Measurements from ENCODE around the gene HS3ST6.
"Not testable (repeated sequence)": the region's sequence is repeated elsewhere in the genome, so short reads cannot be mapped to it uniquely, and the experiment has no call there.

The HS3ST6 gene

DNA sequence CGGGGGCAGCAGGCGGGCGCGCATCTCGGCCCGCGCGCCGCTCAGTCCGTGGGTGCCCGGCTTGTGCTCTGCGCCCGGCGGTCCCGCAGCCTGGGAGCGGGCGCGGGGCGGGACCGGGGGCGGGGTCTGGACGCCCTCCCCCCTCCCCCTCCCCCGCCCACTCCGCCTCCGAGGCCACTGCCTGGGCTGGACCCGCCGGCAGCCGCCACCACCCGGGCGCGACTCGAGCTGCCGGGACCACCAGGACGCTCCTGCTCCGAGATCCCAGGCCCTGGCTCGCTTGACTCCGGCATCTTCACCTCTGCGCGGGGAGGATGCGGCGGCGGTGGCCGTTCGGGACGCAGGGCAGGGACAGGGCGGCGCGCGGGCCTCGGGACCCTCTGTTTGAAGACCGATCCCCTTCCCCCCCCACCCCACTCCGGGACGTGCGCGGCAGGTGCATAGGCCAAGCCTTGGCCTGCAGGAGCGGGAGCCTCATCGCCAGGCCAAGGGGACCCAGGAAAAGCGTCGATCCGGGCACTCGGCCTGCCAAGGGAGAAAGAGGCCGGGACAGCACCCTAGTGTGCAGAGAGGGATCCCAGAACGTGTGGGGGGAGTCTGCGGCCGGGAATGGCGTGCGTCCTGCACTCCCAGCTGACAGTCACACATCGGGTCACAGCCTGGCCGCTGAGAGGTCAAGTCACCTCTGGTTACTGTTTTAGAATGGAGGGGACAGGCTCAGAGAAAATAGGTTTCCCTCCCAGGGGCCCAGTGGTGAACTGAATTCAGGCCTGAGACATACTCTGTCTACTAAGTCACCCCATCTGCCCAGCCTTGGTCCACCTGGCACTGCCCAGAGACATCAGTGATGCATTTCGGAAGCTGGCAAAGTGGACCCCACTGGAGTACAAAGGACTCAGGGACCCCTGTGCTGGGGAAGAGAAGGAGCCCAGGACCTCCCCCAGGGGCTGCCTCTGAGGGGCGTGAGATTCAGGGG, at the start of gene HS3ST6:
HS3ST6 (minus strand) TSS at position 65 of the 976 bp plus-strand sequence. CDS start 92 bp downstream, outside the sequence.
- DNase-seq = no peak

DNA sequence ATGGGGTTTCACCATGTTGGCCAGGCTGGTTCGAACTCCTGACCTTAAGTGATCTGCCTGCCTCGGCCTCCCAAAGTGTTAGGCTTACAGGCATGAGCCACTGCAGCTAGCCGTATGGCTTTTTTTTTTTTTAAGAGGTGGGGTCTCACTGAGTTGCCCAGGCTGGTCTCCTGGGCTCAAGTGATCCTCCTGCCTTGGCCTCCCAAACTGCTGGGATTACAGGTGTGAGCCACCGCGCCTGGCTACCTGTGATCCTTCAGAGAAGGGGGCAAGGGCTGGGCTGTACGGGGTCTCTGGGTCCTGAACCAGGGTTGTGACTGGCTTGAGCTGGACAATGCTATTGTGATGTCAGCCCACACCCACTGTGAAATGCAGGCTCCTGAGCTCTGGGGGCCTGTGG, 48.2 kb upstream of the HS3ST6 start, which contains the start of gene RNF151:
RNF151 (plus strand) TSS at position 397 of the 400 bp plus-strand sequence. CDS start 26 bp downstream, outside the sequence.
- DNase-seq = no peak

DNA sequence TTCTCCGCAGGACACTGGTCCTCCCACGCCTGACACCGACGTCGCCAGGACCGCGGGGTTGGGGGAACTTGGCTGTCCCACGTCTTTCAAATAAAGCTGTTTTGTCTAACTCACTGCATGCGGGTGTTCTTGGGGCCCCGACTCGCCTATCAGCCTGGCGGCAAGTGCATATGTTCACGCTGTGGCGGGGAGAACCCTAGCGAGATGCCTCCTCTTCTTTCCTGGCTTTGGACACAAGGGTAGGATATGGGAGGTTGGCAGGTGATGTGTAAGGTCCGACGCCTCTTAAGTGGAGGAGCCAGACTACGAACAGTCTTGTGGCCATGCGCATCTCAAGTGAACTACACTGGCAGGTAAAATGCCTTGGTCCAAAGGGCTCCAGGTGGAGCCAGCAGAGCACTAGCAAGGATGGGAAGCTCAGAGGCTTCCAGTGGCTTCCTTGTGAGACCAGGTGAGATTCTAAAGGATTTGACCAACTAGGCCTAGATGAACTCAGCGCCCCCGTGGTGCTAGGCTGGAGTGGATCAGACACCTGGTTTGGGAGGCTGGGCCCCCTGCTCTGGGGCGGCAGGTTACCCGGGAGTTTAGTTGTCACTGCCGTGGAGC, 47.3 kb upstream of the HS3ST6 start:
- DNase-seq = no peak

- peak; percentile 69 for DNase-seq
These were observed 46.5 kb upstream of the HS3ST6 start, which contains the start of gene RPS2 for GRCh38 chr16:1964506-1965395. TSS of gene RPS2 (minus strand) at chr16:1964826. CDS start at chr16:1964625, 201 bp downstream.

DNA sequence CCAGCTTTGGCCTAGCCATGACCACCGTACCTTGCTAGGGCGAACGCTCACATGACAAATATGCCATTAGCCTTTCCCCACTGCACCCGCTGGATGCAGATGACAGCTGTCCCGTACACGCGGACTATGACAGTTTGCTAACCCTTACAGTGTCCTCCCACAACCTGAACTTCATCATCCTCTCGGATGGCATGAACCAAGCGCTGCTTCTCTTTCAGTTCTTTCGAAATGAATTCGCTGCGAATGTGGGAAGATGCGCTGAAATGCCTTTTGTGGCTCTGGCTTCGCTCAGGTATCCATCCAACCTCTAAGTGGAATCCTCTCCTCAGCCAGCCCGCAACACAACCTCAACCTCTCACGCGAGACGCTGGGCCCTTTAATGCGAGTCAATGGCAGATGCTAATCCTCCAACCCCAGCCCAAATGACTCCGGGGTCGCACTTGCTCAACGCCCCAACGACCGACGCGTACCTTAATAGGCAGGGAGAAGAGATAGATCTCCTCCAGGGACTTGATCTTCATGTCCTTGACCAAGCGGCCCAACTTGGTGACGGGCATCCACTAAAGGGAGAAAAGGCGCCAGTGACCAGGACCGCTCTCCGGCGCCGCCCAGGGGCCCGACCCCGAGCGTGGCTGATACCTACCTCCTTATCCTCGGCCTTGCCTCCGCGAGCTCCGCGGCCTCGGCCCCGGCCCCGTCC, 45.7 kb upstream of the HS3ST6 start:
- DNase-seq = no peak

DNA sequence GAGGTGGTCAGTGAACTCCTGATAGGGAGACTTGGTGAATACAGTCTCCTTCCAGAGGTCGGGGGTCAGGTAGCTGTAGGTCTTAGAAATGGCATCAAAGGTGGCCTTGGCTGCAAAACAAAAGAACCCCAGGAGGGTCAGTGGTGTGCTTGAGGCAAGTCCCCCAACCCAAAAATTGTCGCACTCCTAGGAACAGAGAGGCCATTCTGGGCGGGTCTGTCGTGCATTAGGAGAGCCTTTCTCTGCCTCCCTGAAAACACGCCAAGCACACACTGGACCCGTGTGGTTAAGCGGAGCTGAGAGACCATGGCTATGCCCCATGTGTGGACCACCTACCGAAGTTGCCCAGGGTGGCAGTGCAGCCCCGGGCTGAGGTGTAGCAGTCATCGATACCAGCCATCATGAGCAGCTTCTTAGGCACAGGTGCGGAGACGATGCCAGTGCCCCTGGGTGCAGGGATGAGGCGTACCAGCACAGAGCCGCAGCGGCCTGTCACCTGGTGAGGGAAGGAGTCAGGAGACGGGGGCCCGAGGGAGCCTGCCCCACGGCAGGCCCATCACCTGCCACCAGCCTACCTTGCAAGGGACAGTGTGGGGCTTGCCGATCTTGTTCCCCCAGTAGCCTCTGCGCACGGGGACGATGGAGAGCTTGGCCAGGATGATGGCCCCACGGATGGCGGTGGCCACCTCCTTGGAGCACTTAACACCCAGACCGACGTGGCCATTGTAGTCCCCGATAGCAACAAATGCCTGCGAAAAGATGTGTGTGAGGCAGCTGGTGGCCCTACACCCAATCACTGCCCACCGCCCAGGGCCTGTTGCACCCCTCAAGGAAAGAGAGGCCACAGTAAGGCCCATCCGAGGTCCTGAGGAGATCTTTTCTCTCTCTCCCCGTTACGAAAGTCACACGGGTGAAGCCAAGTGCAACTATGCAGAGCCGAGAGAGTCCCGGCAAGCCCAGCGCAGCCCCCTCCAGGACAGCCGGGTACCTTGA, 44.2 kb upstream of the HS3ST6 start:
- not testable (repeated sequence) for DNase-seq

- no peak for DNase-seq
These were observed 43.4 kb upstream of the HS3ST6 start for GRCh38 chr16:1961651-1962067.

GRCh38 chr16:1960665-1961630, 42.7 kb upstream of the HS3ST6 start:
- DNase-seq = no peak

DNA sequence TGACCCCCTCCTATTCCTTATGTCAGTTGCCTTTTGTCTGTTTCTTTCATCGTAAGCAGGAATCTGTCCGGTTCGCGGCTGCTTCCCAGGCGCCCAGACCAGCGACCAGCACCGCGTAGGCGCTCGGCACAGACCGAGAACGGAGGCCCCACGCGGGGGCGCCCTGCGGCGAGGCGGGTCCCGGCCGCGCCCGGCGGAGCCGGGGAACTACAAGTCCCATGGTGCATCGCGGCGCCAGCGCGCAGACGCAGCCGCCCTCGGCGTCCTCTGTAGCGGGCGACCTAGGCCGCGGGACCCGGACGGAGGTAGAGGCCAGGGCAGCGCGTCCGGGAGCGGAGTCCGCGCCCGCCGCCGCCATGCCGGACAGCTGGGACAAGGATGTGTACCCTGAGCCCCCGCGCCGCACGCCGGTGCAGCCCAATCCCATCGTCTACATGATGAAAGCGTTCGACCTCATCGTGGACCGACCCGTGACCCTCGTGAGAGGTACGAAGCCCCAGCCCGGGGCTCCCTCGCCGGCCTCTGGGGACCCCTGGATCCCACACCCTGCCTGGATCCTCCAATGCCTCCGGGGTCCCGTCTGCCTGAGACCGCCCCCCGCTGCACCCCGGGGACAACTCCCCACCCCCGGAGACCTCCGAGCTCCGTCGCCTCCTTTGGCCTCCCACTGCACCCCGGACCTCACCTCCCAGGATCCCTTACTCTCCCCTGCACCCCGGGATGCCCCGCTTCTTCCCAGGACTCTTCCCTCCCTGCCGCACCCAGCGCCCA, 41.2 kb upstream of the HS3ST6 start, which contains the start of gene NDUFB10:
NDUFB10 (plus strand) TSS at position 270 of the 771 bp plus-strand sequence; CDS start at position 357, 87 bp downstream.
- no peak for DNase-seq

GRCh38 chr16:1958715-1959268, 40.6 kb upstream of the HS3ST6 start:
- DNase-seq = no peak

- DNase-seq = not testable (repeated sequence)
These were observed 39.9 kb upstream of the HS3ST6 start for GRCh38 chr16:1958143-1958491.

DNA sequence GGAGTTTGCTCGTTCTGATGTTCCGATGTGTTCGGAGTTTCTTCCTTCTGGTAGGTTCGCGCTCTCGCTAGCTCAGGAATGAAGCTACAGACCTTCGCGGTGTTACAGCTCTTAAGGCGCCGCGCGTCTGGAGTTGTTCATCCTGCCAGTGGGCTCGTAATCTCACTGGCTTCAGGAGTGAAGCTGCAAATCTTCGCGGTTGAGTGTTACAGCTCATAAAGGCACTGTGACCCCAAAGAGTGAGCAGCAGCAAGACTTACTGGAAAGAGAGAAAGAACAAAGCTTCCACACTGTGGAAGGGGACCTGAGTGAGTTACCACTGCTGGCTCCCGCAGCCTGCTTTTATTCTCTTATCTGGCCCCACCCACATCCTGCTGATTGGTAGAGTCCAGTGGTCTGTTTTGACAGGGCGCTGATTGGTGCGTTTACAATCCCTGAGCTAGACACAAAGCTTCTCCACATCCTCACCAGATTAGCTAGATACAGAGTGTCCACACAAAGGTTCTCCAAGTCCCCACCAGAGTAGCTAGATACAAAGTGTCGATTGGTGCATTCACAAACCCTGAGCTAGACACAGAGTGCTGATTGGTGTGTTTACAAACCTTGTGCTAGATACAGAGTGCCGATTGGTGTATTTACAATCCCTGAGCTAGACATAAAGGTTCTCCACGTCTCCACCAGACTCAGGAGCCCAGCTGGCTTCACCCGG, 39.4 kb upstream of the HS3ST6 start:
- not testable (repeated sequence) for DNase-seq

DNA sequence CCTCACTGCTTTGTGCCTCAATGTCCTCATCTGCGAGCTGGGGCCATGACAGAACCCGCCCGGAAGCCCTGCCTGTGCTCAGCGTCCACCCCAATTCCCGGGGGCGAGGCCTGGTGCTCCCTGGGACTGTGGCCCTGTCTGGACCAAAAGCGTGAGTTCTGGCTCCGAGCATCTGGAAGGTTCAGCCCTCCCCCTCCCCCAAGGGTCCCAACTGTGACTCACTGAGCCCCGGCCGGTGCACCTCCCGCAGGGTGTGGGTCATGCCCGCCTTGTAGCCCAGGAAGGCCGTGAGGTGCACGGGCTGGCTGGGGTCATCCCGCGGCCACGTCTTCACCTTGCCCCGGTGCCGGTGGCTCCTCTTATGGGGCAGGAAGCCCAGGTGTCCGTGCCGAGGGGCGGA, 35.5 kb upstream of the HS3ST6 start:
- no peak for DNase-seq

GRCh38 chr16:1950559-1950958, 32.3 kb upstream of the HS3ST6 start:
- no peak for DNase-seq

DNA sequence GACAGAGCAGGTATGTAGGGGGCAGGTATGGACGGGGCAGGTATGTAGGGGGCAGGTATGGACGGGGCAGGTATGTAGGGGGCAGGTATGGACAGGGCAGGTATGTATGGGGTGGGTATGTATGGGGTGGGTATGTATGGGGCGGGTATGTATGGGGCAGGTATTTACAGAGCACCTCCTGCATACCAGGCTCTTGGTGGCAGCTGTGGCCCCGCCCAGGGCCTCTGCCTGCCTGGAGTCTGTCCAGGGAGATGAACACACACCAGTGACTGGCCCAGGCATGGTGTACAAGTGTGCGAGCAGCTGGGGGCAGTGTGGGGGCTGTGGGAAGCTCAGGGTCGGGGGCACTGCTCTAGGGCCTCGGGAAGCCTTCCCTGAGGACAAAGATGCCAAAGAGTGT, 31.8 kb upstream of the HS3ST6 start:
- no peak for DNase-seq

GRCh38 chr16:1949507-1949906, 31.3 kb upstream of the HS3ST6 start:
- no peak for DNase-seq

GRCh38 chr16:1947369-1947670, 29.1 kb upstream of the HS3ST6 start:
- DNase-seq = no peak
